RWPE2 (cell line): ENCODE data around the gene TAPBPL.

Source experiments
- ATAC-seq: fragments of 200-7000 bp; cut with Tn5 transposase; 3 replicates; pipeline ENCODE4 v1.9.1; 2021; ENCODE audit warnings: low read depth
- DNase-seq: peaks from one replicate; pipeline ENCODE4 v3.0.0-alpha.2; 2020; ENCODE audit warnings: low spot score
- H3K27ac ChIP-seq: fragments of 450-650 bp; 2 replicates; pipeline ENCODE4 v1.5.1; 2017; ENCODE audit warnings: mild to moderate bottlenecking; ENCODE audit not compliant: poor library complexity, severe bottlenecking
- H3K27me3 ChIP-seq: fragments of 250-450 bp; sonication (Bioruptor Pico); 2 replicates; pipeline ENCODE4 v1.5.1; 2021; ENCODE audit warnings: mild to moderate bottlenecking, moderate library complexity; ENCODE audit not compliant: insufficient read depth, poor library complexity, severe bottlenecking
- H3K36me3 ChIP-seq: fragments of 250-450 bp; sonication (Bioruptor Pico); 2 replicates; pipeline ENCODE4 v1.5.1; 2020; ENCODE audit warnings: low read depth, mild to moderate bottlenecking, moderate library complexity
- H3K4me1 ChIP-seq: fragments of 250-450 bp; sonication (Bioruptor Pico); 2 replicates; pipeline ENCODE4 v1.5.1; 2021; ENCODE audit warnings: mild to moderate bottlenecking, moderate library complexity; ENCODE audit not compliant: insufficient read depth, poor library complexity, severe bottlenecking
- H3K4me3 ChIP-seq: fragments of 250-450 bp; sonication (Bioruptor Pico); 2 replicates; pipeline ENCODE4 v1.5.1; 2021; ENCODE audit warnings: mild to moderate bottlenecking, moderate library complexity; ENCODE audit not compliant: severe bottlenecking
- H3K9me3 ChIP-seq: fragments of 250-450 bp; sonication (Bioruptor Pico); 2 replicates; pipeline ENCODE4 v1.5.1; 2021; ENCODE audit warnings: mild to moderate bottlenecking, moderate library complexity; ENCODE audit not compliant: severe bottlenecking
- CTCF ChIP-seq: fragments of 450-650 bp; IDR thresholded peaks from one replicate; pipeline ENCODE4 v1.5.1; 2017; ENCODE audit warnings: mild to moderate bottlenecking, moderate library complexity; ENCODE audit not compliant: poor library complexity, severe bottlenecking

TAPBPL gene

GRCh38 chr12:6437586-6437985 is 14.3 kb upstream of the TAPBPL start:
- no peak for TF ChIP-seq CTCF
- Histone ChIP-seq H3K4me3 (no peak overlapping the region), H3K9me3 (no peaks in the 10 kb centered on the region), H3K36me3 (no peaks in the 10 kb centered on the region), H3K27me3 (no peaks in the 10 kb centered on the region), H3K4me1 (no peaks in the 10 kb centered on the region), H3K27ac (no peak overlapping the region)
- ATAC-seq, result no peak
- no peak for DNase-seq

DNA sequence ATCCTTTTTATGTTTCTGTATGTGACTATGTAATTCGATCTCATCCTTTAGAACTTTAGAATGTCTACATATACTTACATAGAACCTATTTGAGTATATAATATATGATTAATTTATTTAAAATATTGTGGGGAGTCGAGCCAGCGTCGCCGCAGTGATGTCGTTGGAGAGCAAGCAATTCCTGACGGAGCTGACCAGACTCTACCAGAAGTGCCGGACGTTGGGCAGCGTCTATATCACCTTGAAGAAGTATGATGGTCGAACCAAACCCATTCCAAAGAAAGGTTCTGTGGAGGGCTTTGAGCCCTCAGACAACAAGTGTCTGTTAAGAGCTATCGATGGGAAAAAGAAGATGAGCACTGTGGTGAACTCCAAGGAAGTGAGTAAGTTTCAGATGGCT is 13.5 kb upstream of the TAPBPL start:
- Histone ChIP-seq H3K4me1 (no peaks in the 10 kb centered on the region), H3K4me3 (no peak overlapping the region), H3K27ac (no peak overlapping the region), H3K27me3 (no peaks in the 10 kb centered on the region), H3K9me3 (no peaks in the 10 kb centered on the region), H3K36me3 (no peaks in the 10 kb centered on the region)
- ATAC-seq, result no peak
- DNase-seq, result peak; percentile 15
- no peak for TF ChIP-seq CTCF

DNA sequence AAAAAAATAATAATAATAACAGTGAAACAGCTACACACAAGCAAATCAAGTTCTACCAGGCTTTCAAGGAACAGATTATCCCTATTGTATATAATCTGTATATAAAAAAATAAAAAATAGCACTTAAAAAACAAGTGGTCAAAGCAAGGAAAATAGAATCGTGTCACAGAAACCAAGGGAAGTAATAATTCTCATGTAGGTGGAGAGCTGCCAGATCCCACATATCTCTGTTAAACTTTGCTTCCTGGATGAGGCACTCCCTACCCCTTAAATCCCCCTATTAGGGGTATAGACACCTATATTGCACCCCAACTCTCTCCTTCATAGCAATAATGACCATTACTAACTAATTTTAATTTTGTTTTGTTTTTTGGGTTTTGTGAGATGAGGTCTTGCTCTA is 11.5 kb upstream of the TAPBPL start:
- Histone ChIP-seq H3K36me3 (no peaks in the 10 kb centered on the region), H3K27ac (no peak overlapping the region), H3K27me3 (no peaks in the 10 kb centered on the region), H3K9me3 (no peaks in the 10 kb centered on the region), H3K4me3 (no peak overlapping the region), H3K4me1 (no peaks in the 10 kb centered on the region)
- ATAC-seq (no peak), DNase-seq (no peak)
- no peak for TF ChIP-seq CTCF

- no peak overlapping the region for H3K4me3 ChIP-seq
- no peak overlapping the region for H3K27ac ChIP-seq
- TF ChIP-seq CTCF, result no peak
Measured at GRCh38 chr12:6442836-6443235, 9.0 kb upstream of the TAPBPL start.

DNA sequence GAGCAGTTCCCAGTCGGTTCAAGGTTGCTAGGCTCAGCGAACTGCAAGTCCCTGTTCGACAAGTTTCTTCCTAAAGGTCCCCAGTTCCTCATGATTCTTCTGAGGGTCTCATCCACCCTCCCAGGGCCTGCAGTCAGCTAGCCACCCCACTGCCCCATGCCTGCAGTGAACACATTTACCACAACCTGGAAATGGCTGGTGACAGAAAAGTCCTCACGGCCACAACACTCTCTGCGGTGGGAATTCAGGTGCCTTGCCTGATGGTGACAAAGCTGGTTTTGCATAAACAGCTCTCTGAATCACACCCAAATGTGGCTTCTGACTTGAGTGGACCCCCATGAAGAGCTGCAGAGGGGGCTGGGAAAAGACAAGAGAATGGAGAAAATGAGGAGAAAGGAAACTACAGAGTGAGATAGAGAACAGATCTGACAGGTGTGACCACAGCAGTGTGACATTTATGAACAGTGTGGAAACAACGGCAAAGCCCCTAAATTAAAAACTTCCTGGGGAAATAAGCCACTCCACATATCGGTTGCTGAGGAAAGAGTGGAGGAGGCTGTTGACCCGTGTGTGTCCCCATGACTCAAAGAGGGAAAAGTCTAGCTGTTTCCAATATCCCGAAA is 8.4 kb upstream of the TAPBPL start:
- H3K27ac ChIP-seq, result no peak overlapping the region
- no peaks in the 10 kb centered on the region for H3K36me3 ChIP-seq
- H3K4me1 ChIP-seq, result no peaks in the 10 kb centered on the region
- no peak for TF ChIP-seq CTCF
- no peak for ATAC-seq
- H3K9me3 ChIP-seq, result no peaks in the 10 kb centered on the region
- H3K27me3 ChIP-seq, result no peaks in the 10 kb centered on the region
- no peak overlapping the region for H3K4me3 ChIP-seq
- no peak for DNase-seq

More at GRCh38 chr12:6442836-6443235, 9.0 kb upstream of the TAPBPL start:
- ATAC-seq (no peak), DNase-seq (no peak)
- H3K27me3 ChIP-seq, result no peaks in the 10 kb centered on the region
- H3K4me1 ChIP-seq, result no peaks in the 10 kb centered on the region
- H3K36me3 ChIP-seq, result no peaks in the 10 kb centered on the region
- no peaks in the 10 kb centered on the region for H3K9me3 ChIP-seq
